DOHH2 (cell line): ENCODE results near the gene SORBS1.

Experiments used
- H3F3A ChIP-seq: fragments of 200-600 bp; sonication (generic), shearing (Covaris generic); 2 replicates; pipeline ENCODE4 v1.6.0; 2016; ENCODE audit warnings: antibody characterized with exemption, mild to moderate bottlenecking; ENCODE audit not compliant: control insufficient read depth, insufficient read depth
- H3K27ac ChIP-seq: fragments of 200-600 bp; sonication (generic); 2 replicates; pipeline ENCODE4 v1.5.1; 2014; ENCODE audit warnings: low read depth, mild to moderate bottlenecking, low read length, moderate library complexity
- H3K27me3 ChIP-seq: fragments of 200-600 bp; sonication (generic); 2 replicates; pipeline ENCODE4 v1.6.1; 2014; ENCODE audit warnings: mild to moderate bottlenecking, low read length, mixed read lengths; ENCODE audit not compliant: control insufficient read depth
- H3K36me3 ChIP-seq: fragments of 200-600 bp; sonication (generic); 2 replicates; pipeline ENCODE4 v1.6.1; 2014; ENCODE audit warnings: mild to moderate bottlenecking, low read length, moderate library complexity, mixed read lengths; ENCODE audit not compliant: control insufficient read depth
- H3K4me1 ChIP-seq: fragments of 200-600 bp; sonication (generic); 2 replicates; pipeline ENCODE4 v1.6.1; 2014; ENCODE audit warnings: mild to moderate bottlenecking, low read length, mixed read lengths; ENCODE audit not compliant: control insufficient read depth
- H3K4me2 ChIP-seq: fragments of 200-600 bp; sonication (generic); 2 replicates; pipeline ENCODE4 v1.6.0; 2014; ENCODE audit warnings: mild to moderate bottlenecking, low read length, moderate library complexity
- H3K4me3 ChIP-seq: fragments of 200-600 bp; sonication (generic); 2 replicates; pipeline ENCODE4 v1.5.1; 2014; ENCODE audit warnings: mild to moderate bottlenecking, low read length, mixed read lengths
- H3K79me2 ChIP-seq: fragments of 200-600 bp; sonication (generic); 2 replicates; pipeline ENCODE4 v1.6.1; 2014; ENCODE audit warnings: mild to moderate bottlenecking, low read length, mixed read lengths; ENCODE audit not compliant: control insufficient read depth
- H3K9me2 ChIP-seq: fragments of 200-600 bp; sonication (generic); replicated peaks from 2 replicates; pipeline ENCODE4 v1.6.1; 2014; ENCODE audit warnings: mild to moderate bottlenecking, low read length, mixed read lengths; ENCODE audit not compliant: control insufficient read depth
- H3K9me3 ChIP-seq: fragments of 200-600 bp; sonication (generic); 2 replicates; pipeline ENCODE4 v1.6.1; 2014; ENCODE audit warnings: antibody characterized with exemption, low read length, mixed read lengths; ENCODE audit not compliant: control insufficient read depth, insufficient read depth
- H4K20me1 ChIP-seq: fragments of 200-600 bp; sonication (generic); 2 replicates; pipeline ENCODE4 v1.6.0; 2014; ENCODE audit warnings: low read depth, mild to moderate bottlenecking, antibody characterized with exemption, low read length, moderate library complexity; ENCODE audit not compliant: control insufficient read depth, insufficient read depth
- EZH2phosphoT487 ChIP-seq: fragments of 200-600 bp; sonication (generic); IDR thresholded peaks from 2 replicates; pipeline ENCODE4 v1.6.1; 2017; ENCODE audit warnings: borderline replicate concordance, mild to moderate bottlenecking, antibody characterized with exemption, low read length, moderate library complexity, mixed read lengths
- TF ChIP-seq, protein P1 (sequence below): fragments of 200-600 bp; sonication (generic); IDR thresholded peaks from one replicate; pipeline ENCODE4 v1.5.1; 2014; ENCODE audit warnings: antibody characterized with exemption, mild to moderate bottlenecking, low read depth, low read length; ENCODE audit not compliant: poor library complexity, severe bottlenecking

The SORBS1 gene

GRCh38 chr10:95406651-95407280 lies 154.4 kb downstream of the SORBS1 start:
- no peak overlapping the region for H3K27ac ChIP-seq
- H3K4me1 ChIP-seq = peaks cover 20% of the 10 kb centered on the region
- no peaks in the 10 kb centered on the region for H3K36me3 ChIP-seq

GRCh38 chr10:95405655-95406054 lies 155.5 kb downstream of the SORBS1 start:
- peaks cover 20% of the 10 kb centered on the region for H3K4me1 ChIP-seq
- no peak overlapping the region for H3K4me3 ChIP-seq
- no peaks in the 10 kb centered on the region for H3F3A ChIP-seq
- H4K20me1 ChIP-seq = no peaks in the 10 kb centered on the region
- TF ChIP-seq, protein P1, sequence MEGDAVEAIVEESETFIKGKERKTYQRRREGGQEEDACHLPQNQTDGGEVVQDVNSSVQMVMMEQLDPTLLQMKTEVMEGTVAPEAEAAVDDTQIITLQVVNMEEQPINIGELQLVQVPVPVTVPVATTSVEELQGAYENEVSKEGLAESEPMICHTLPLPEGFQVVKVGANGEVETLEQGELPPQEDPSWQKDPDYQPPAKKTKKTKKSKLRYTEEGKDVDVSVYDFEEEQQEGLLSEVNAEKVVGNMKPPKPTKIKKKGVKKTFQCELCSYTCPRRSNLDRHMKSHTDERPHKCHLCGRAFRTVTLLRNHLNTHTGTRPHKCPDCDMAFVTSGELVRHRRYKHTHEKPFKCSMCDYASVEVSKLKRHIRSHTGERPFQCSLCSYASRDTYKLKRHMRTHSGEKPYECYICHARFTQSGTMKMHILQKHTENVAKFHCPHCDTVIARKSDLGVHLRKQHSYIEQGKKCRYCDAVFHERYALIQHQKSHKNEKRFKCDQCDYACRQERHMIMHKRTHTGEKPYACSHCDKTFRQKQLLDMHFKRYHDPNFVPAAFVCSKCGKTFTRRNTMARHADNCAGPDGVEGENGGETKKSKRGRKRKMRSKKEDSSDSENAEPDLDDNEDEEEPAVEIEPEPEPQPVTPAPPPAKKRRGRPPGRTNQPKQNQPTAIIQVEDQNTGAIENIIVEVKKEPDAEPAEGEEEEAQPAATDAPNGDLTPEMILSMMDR = no peak
- no peak for TF ChIP-seq EZH2phosphoT487
- H3K9me3 ChIP-seq = no peaks in the 10 kb centered on the region
- no peaks in the 10 kb centered on the region for H3K36me3 ChIP-seq
- no peaks in the 10 kb centered on the region for H3K9me2 ChIP-seq
- H3K79me2 ChIP-seq = no peaks in the 10 kb centered on the region
- H3K27ac ChIP-seq = no peak overlapping the region
- no peak overlapping the region for H3K4me2 ChIP-seq
- H3K27me3 ChIP-seq = peaks cover 4% of the 10 kb centered on the region; the same call in 1 of the 2 replicates

More at GRCh38 chr10:95406651-95407280, 154.4 kb downstream of the SORBS1 start:
- Histone ChIP-seq H3K9me3 (no peaks in the 10 kb centered on the region), H3F3A (no peaks in the 10 kb centered on the region), H3K4me2 (no peak overlapping the region), H3K27me3 (peaks cover 4% of the 10 kb centered on the region; the same call in 1 of the 2 replicates), H3K4me3 (no peak overlapping the region), H4K20me1 (no peaks in the 10 kb centered on the region), H3K9me2 (no peaks in the 10 kb centered on the region), H3K79me2 (no peaks in the 10 kb centered on the region)
- no peak for TF ChIP-seq EZH2phosphoT487
- TF ChIP-seq, protein P1 = no peak

- H3K4me2 ChIP-seq = no peak overlapping the region
- no peaks in the 10 kb centered on the region for H3K9me3 ChIP-seq
- H3K4me3 ChIP-seq = no peak overlapping the region
- TF ChIP-seq, protein P1 = no peak
- TF ChIP-seq EZH2phosphoT487 = no peak
- H3K4me1 ChIP-seq = peaks cover 14% of the 10 kb centered on the region
- H3K27me3 ChIP-seq = peaks cover 4% of the 10 kb centered on the region; the same call in 1 of the 2 replicates
- H3K9me2 ChIP-seq = no peaks in the 10 kb centered on the region
- H3K79me2 ChIP-seq = no peaks in the 10 kb centered on the region
- no peaks in the 10 kb centered on the region for H4K20me1 ChIP-seq
- no peaks in the 10 kb centered on the region for H3K36me3 ChIP-seq
- H3F3A ChIP-seq = no peaks in the 10 kb centered on the region
- no peak overlapping the region for H3K27ac ChIP-seq
These were observed 156.3 kb downstream of the SORBS1 start for GRCh38 chr10:95404864-95405263.
